Ishikawa (cell line): Measurements from ENCODE around the gene KIF18A.

Experiments
- CEBPB ChIP-seq: IDR thresholded peaks from 2 replicates; pipeline ENCODE4 v1.6.1; 2012
- CREB1 ChIP-seq: IDR thresholded peaks from 2 replicates; pipeline ENCODE4 v1.6.1; 2012; ENCODE audit warnings: low read depth
- EP300 ChIP-seq: IDR thresholded peaks from 2 replicates; pipeline ENCODE4 v1.6.1; 2012; ENCODE audit warnings: borderline replicate concordance
- FOXM1 ChIP-seq: IDR thresholded peaks from 2 replicates; pipeline ENCODE4 v1.6.1; 2012; ENCODE audit warnings: low read depth, borderline replicate concordance
- MAX ChIP-seq: IDR thresholded peaks from 2 replicates; pipeline ENCODE4 v1.6.1; 2012
- NFIC ChIP-seq: IDR thresholded peaks from 2 replicates; pipeline ENCODE4 v1.6.1; 2012
- RAD21 ChIP-seq: IDR thresholded peaks from 2 replicates; pipeline ENCODE4 v1.6.1; 2012; ENCODE audit warnings: low read depth
- TAF1 ChIP-seq: IDR thresholded peaks from 2 replicates; pipeline ENCODE4 v1.6.1; 2012; ENCODE audit warnings: low read depth, mild to moderate bottlenecking
- TCF12 ChIP-seq: IDR thresholded peaks from 2 replicates; pipeline ENCODE4 v1.6.1; 2012; ENCODE audit warnings: low read depth
- TEAD4 ChIP-seq: IDR thresholded peaks from 2 replicates; pipeline ENCODE4 v1.6.1; 2012
- YY1 ChIP-seq: IDR thresholded peaks from 2 replicates; pipeline ENCODE4 v1.6.1; 2012; ENCODE audit warnings: low read depth
- ZBTB7A ChIP-seq: IDR thresholded peaks from 2 replicates; pipeline ENCODE4 v1.6.1; 2012; ENCODE audit warnings: low read depth
- TF ChIP-seq, protein P1 (sequence below): IDR thresholded peaks from 2 replicates; pipeline ENCODE4 v1.6.1; 2012
- TF ChIP-seq, protein P2 (sequence below): IDR thresholded peaks from 2 replicates; pipeline ENCODE4 v1.6.1; 2012; ENCODE audit warnings: low read depth, mild to moderate bottlenecking

KIF18A gene

DNA sequence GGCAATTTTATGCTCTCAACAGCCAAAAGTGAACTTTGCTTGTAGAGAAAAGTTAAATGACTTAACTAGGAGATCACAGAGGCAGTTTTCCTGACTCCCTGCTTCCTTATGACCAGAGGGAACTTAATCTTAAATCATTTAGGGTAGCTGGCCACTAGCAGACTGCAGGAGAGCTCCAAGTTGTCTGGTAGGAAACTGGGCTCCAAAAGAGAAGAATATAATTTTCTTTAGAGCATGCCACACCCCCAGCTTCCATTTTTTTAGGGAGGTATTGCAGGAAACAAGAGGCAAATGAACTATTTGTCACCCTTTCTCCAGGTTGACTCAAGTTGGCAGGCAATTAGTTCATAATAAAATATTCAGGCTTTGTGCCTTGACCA, 2.9 kb upstream of the KIF18A start:
- TF ChIP-seq YY1 (no peak), EP300 (no peak), MAX (no peak), TAF1 (no peak), ZBTB7A (no peak), CEBPB (no peak), CREB1 (no peak), NFIC (no peak)
- TF ChIP-seq, protein P1, sequence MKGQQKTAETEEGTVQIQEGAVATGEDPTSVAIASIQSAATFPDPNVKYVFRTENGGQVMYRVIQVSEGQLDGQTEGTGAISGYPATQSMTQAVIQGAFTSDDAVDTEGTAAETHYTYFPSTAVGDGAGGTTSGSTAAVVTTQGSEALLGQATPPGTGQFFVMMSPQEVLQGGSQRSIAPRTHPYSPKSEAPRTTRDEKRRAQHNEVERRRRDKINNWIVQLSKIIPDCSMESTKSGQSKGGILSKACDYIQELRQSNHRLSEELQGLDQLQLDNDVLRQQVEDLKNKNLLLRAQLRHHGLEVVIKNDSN: no peak
- TF ChIP-seq, protein P2, sequence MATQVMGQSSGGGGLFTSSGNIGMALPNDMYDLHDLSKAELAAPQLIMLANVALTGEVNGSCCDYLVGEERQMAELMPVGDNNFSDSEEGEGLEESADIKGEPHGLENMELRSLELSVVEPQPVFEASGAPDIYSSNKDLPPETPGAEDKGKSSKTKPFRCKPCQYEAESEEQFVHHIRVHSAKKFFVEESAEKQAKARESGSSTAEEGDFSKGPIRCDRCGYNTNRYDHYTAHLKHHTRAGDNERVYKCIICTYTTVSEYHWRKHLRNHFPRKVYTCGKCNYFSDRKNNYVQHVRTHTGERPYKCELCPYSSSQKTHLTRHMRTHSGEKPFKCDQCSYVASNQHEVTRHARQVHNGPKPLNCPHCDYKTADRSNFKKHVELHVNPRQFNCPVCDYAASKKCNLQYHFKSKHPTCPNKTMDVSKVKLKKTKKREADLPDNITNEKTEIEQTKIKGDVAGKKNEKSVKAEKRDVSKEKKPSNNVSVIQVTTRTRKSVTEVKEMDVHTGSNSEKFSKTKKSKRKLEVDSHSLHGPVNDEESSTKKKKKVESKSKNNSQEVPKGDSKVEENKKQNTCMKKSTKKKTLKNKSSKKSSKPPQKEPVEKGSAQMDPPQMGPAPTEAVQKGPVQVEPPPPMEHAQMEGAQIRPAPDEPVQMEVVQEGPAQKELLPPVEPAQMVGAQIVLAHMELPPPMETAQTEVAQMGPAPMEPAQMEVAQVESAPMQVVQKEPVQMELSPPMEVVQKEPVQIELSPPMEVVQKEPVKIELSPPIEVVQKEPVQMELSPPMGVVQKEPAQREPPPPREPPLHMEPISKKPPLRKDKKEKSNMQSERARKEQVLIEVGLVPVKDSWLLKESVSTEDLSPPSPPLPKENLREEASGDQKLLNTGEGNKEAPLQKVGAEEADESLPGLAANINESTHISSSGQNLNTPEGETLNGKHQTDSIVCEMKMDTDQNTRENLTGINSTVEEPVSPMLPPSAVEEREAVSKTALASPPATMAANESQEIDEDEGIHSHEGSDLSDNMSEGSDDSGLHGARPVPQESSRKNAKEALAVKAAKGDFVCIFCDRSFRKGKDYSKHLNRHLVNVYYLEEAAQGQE: no peak

DNA sequence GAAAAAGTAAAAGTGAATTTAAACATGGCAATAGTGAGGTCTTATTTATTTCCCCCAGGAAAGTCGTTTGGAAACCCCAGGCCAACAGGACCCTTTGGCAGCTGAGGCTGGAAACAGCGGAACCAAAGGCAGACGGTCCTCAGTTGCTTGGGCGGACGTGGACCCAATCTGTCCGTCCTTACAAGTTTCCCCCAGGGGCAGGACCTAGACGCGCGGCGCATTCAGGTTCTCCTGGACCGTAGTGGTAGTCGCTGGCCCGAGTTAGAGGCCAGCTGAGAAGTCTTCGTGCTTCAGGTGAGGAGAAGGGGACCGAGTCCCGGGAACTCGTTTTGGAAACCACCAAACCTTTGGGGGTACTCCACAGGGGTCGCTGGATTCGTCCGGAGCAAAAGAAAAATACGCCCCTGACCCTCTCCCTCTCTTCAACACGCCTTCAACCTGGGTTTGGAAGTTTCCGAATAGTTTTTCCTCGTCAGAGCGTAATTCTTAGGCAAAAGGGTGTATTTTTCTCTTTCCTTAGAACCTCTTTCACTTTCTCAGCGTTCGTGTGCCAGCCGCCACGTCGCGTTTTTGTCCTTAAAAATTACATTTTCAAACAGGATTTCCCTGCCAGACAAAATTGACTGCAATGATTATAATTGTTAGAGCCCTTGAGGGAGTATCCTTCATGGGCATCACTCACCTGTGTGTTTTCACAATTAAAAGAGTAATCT, 2.3 kb upstream of the KIF18A start:
- TF ChIP-seq, protein P1: peak; percentile 71
- TF ChIP-seq NFIC: peak; percentile 61
- TF ChIP-seq YY1: peak; percentile 85
- no peak for TF ChIP-seq FOXM1
- no peak for TF ChIP-seq EP300
- no peak for TF ChIP-seq CEBPB
- TF ChIP-seq, protein P2: no peak
- TF ChIP-seq CREB1: peak; percentile 12; the same call in 1 of the 2 replicates
- peak; percentile 20; the same call in 1 of the 2 replicates for TF ChIP-seq RAD21
- peak; percentile 72; the same call in 1 of the 2 replicates for TF ChIP-seq TCF12
- peak; percentile 96 for TF ChIP-seq TAF1
- TF ChIP-seq TEAD4: peak; percentile 47
- TF ChIP-seq MAX: peak; percentile 84
- TF ChIP-seq ZBTB7A: 0 out of 2 replicates have a peak, but pooled peaks have one; percentile 41

GRCh38 chr11:28108958-28109357, 1.0 kb upstream of the KIF18A start:
- TF ChIP-seq CEBPB: no peak

DNA sequence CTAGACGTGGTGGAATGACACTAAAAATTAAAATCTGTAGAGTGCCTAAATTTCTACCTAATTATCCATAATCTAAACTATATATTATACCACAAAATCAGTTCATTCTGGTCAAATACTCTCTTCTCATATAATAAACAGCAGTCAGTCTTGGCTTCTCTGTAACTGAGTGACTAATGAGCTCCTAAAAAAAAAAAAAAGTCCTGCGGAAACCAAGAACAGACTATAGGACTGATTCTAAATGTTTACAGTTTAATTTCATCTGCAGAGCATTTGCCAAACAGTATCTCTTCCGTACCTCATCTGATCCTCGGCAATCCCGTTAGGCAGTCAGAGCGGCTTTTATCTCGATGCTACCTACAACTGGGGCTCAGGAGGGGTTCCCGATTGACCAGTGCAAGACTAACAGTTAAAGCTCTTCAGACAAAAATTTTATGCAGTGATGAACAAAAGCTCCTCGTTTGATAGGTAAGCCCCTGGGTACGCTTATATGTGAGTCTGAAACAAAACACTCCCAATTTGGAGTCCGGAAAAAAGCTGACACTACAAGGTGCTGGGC, 686 bp downstream of the KIF18A start:
- no peak for TF ChIP-seq TCF12
- TF ChIP-seq FOXM1: no peak
- TF ChIP-seq, protein P2: no peak
- TF ChIP-seq NFIC: no peak
- TF ChIP-seq TEAD4: no peak
- no peak for TF ChIP-seq EP300
